Gastroesophageal sphincter (tissue), 4 donors: ENCODE results near the gene MPZL1. TPM values are rescaled to one million over a fixed set of nuclear protein-coding genes. Genes with fewer than 3 reads are reported as not detected.

Source experiments
- ATAC-seq: fragments of 150-250 bp; one replicate; pipeline ENCODE4 v1.9.1; 2016; ENCODE audit warnings: mild to moderate bottlenecking, moderate library complexity
- H3K27ac ChIP-seq, 4 donors: fragments of 200-600 bp; sonication (generic) in 3 of 4; 1 replicate in 3 of 4; 2 replicates in 1 of 4; pipeline ENCODE4 v1.5.1; 2016 to 2019
- H3K27me3 ChIP-seq: fragments of 200-600 bp; sonication (generic); one replicate; pipeline ENCODE4 v1.5.1; 2019
- H3K36me3 ChIP-seq, 2 donors: fragments of 200-600 bp; sonication (generic); one replicate each; pipeline ENCODE4 v1.5.1; 2019; ENCODE audit warnings: control low read depth in 1 of 2
- H3K4me1 ChIP-seq, 3 donors: fragments of 200-600 bp; sonication (generic); 1 replicate in 2 of 3; 2 replicates in 1 of 3; pipeline ENCODE4 v1.5.1; 2016 to 2019; ENCODE audit warnings: control low read depth in 2 of 3
- H3K4me3 ChIP-seq, 2 donors: fragments of 200-600 bp; sonication (generic); one replicate each; pipeline ENCODE4 v1.5.1; 2019; ENCODE audit warnings: mild to moderate bottlenecking in 1 of 2, moderate library complexity in 1 of 2
- H3K9me3 ChIP-seq, 3 donors: fragments of 200-600 bp; sonication (generic); one replicate each; pipeline ENCODE4 v1.5.1; 2017 to 2019; ENCODE audit warnings: control low read depth in 2 of 3
- EP300 ChIP-seq: sonication (generic); formaldehyde crosslinking; IDR thresholded peaks from one replicate; pipeline ENCODE4 v1.6.1; 2017; ENCODE audit warnings: antibody characterized with exemption, mild to moderate bottlenecking
- POLR2A ChIP-seq, 2 donors: fragments of 450-650 bp; IDR thresholded peaks; one replicate each; pipeline ENCODE4 v1.6.1; 2017; ENCODE audit warnings: antibody characterized with exemption in 2 of 2, mild to moderate bottlenecking in 2 of 2, moderate library complexity in 1 of 2
- POLR2AphosphoS5 ChIP-seq: sonication (generic); formaldehyde crosslinking; IDR thresholded peaks from one replicate; pipeline ENCODE4 v1.6.1; 2017; ENCODE audit warnings: antibody characterized with exemption
- WGBS, 2 donors: methylation state at CpG; one replicate each; pipeline ENCODE4 v1.1.5; 2018; ENCODE audit warnings: low coverage in 1 of 2; 5-methylcytosine and 5-hydroxymethylcytosine counted together
- total RNA-seq, 4 donors: library from RNA; depleted of rRNA; stranded (reverse); fragments of >200 nt; gene quantifications; one replicate each; pipeline ENCODE4 v1.1.0, GENCODE V29; 2016
- TF ChIP-seq, protein P1 (sequence below), 4 experiments: fragments of 200-600 bp in 2 of 4; fragments of 450-650 bp in 2 of 4; sonication (generic) in 1 of 4; IDR thresholded peaks; one replicate each; pipeline ENCODE4 v1.5.1; 2017 to 2019; ENCODE audit warnings: antibody characterized with exemption in 4 of 4, mild to moderate bottlenecking in 2 of 4, moderate library complexity in 2 of 4

The MPZL1 gene
- total RNA-seq, 4 donors from 2014 or later = 83.7 to 127 (median 95.8) TPM

GRCh38 chr1:167761400-167761799, 39.6 kb downstream of the MPZL1 start:
- H3K9me3 ChIP-seq = no peaks in the 10 kb centered on the region
- H3K36me3 ChIP-seq = peaks cover 0 to 10% of the 10 kb centered on the region in 2 donors
- no peak overlapping the region for H3K27ac ChIP-seq
- no peaks in the 10 kb centered on the region for H3K27me3 ChIP-seq
- no peak for TF ChIP-seq EP300
- TF ChIP-seq POLR2A (IDR thresholded peaks at IDR 0.05) = no peak
- TF ChIP-seq, protein P1, sequence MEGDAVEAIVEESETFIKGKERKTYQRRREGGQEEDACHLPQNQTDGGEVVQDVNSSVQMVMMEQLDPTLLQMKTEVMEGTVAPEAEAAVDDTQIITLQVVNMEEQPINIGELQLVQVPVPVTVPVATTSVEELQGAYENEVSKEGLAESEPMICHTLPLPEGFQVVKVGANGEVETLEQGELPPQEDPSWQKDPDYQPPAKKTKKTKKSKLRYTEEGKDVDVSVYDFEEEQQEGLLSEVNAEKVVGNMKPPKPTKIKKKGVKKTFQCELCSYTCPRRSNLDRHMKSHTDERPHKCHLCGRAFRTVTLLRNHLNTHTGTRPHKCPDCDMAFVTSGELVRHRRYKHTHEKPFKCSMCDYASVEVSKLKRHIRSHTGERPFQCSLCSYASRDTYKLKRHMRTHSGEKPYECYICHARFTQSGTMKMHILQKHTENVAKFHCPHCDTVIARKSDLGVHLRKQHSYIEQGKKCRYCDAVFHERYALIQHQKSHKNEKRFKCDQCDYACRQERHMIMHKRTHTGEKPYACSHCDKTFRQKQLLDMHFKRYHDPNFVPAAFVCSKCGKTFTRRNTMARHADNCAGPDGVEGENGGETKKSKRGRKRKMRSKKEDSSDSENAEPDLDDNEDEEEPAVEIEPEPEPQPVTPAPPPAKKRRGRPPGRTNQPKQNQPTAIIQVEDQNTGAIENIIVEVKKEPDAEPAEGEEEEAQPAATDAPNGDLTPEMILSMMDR (IDR thresholded peaks at IDR 0.05) = no peak
- TF ChIP-seq POLR2AphosphoS5 = no peak
- H3K4me3 ChIP-seq = no peak overlapping the region
- no peak for ATAC-seq
- 33 to 59% methylated on average over 2 of the region's 2 CpGs for WGBS, 2 donors
- peaks cover 3 to 63% (median 6%) of the 10 kb centered on the region in 3 donors for H3K4me1 ChIP-seq

DNA sequence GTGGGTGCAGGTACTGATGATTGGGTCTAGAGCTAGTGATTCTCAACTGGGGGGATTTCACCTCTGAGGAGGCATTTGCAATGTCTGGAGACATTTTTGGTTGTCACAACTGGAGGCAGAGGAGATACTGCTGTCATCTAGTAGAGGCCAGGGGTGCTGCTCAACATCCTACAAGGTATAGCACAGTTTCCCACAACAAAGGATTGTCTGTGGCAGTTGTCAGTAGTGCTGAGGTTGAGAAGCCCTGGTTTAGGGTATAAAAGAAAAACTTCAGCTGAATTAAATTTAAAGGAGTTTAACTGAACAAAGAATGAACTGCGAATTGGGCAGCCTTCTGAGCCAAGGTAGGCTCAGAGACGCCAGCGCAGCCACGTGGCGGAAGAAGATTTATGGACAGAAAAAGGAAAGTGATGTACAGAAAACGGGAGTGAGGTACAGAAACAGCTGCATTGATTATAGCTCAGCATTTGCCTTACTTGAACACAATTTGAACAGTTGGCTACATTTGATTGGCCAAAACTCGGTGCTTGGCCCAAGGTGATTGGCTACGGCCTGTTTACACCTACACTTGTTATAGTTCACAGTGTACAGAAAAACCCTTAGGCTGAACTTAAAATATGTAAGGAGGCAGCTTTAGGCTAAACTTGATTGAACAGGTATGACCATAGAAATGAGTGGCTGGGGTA, 40.4 kb downstream of the MPZL1 start:
- Histone ChIP-seq H3K36me3 (peaks cover 0 to 18% of the 10 kb centered on the region in 2 donors), H3K27me3 (no peaks in the 10 kb centered on the region), H3K9me3 (no peaks in the 10 kb centered on the region), H3K4me3 (no peak overlapping the region), H3K4me1 (peaks cover 3 to 54% (median 6%) of the 10 kb centered on the region in 3 donors), H3K27ac (no peak overlapping the region)
- no peak for ATAC-seq
- TF ChIP-seq POLR2A (IDR thresholded peaks at IDR 0.05) = no peak
- no peak for TF ChIP-seq POLR2AphosphoS5
- no peak for TF ChIP-seq EP300
- TF ChIP-seq, protein P1 (IDR thresholded peaks at IDR 0.05) = no peak
- 93% methylated on average over 8 of the region's 8 CpGs for WGBS, 2 donors

DNA sequence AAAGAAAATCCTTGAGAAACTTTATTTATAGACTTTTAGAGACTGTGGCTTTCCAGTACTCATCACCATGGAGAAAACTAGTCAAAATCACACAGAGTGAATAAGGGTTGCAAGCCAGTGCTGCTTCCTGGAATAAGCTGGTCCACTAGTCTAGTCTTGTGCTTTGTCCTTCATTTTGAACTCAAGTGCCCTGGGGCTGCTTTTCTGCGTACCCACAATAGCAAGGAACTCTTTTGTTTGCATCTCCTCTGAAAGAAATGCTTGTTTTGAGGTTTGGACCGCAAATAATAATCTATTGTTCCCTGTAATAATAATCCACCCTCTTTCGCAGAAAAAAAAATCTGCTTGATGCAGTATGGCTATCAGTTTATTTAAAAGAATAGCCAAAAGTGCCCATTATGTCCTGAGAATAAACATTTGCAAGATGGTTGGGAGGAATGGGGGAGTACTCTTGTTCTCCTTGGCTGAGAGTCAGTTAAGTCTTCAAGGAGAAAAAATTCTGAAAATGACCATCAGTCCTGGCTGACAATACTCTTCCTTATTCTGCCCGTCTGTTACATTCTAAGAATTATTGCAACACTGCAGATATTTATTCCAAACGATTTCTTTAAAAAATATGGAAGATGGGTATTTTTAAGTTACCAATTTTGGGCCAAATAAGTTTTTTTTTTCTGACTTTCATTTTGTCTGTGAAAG, 41.9 kb downstream of the MPZL1 start:
- no peak for ATAC-seq
- no peaks in the 10 kb centered on the region for H3K9me3 ChIP-seq
- no peaks in the 10 kb centered on the region for H3K27me3 ChIP-seq
- H3K4me1 ChIP-seq = peaks cover 3 to 40% (median 6%) of the 10 kb centered on the region in 3 donors
- TF ChIP-seq POLR2A (IDR thresholded peaks at IDR 0.05) (no peak), POLR2AphosphoS5 (no peak), EP300 (no peak)
- TF ChIP-seq, protein P1 (IDR thresholded peaks at IDR 0.05) = no peak
- no peak overlapping the region for H3K4me3 ChIP-seq
- peaks cover 0 to 30% of the 10 kb centered on the region in 2 donors for H3K36me3 ChIP-seq
- 54 to 56% methylated on average over 5 of the region's 5 CpGs for WGBS, 2 donors
- no peak overlapping the region for H3K27ac ChIP-seq

- no peak overlapping the region for H3K27ac ChIP-seq
- no peak overlapping the region for H3K4me3 ChIP-seq
- H3K9me3 ChIP-seq = no peaks in the 10 kb centered on the region
- peaks cover 0 to 40% of the 10 kb centered on the region in 2 donors for H3K36me3 ChIP-seq
- H3K4me1 ChIP-seq = peaks cover 3 to 30% (median 6%) of the 10 kb centered on the region in 3 donors
- WGBS, 2 donors = 81 to 83% methylated on average over 5 of the region's 5 CpGs
- H3K27me3 ChIP-seq = no peaks in the 10 kb centered on the region
- no peak for ATAC-seq
- TF ChIP-seq POLR2AphosphoS5 = no peak
- TF ChIP-seq, protein P1 (IDR thresholded peaks at IDR 0.05) = no peak
- no peak for TF ChIP-seq EP300
- no peak for TF ChIP-seq POLR2A (IDR thresholded peaks at IDR 0.05)
These were observed 42.9 kb downstream of the MPZL1 start for GRCh38 chr1:167764458-167765330.
